Esophagus squamous epithelium (tissue), 5 donors: ENCODE results near the gene SLC43A2. TPM values are rescaled to one million over a fixed set of nuclear protein-coding genes. Genes with fewer than 3 reads are reported as not detected.

Experiments
- DNase-seq: peaks from one replicate; lab custom pipeline; 2025; lab: John Stamatoyannopoulos, UW
- H3K27ac ChIP-seq, 4 donors: fragments of 200-600 bp; sonication (generic); one replicate each; pipeline ENCODE4 v1.5.1; 2016 to 2019; ENCODE audit warnings: mild to moderate bottlenecking in 1 of 4
- H3K27me3 ChIP-seq, 4 donors: fragments of 200-600 bp; sonication (generic); 1 replicate in 3 of 4; 2 replicates in 1 of 4; pipeline versions ENCODE4 v1.5.1 to v1.6.0; 2017 to 2021; ENCODE audit warnings: antibody characterized with exemption in 1 of 4
- H3K36me3 ChIP-seq, 3 donors: fragments of 200-600 bp; sonication (generic); one replicate each; pipeline ENCODE4 v1.5.1; 2016 to 2019
- H3K4me1 ChIP-seq, 3 donors: fragments of 200-600 bp; sonication (generic); one replicate each; pipeline ENCODE4 v1.5.1; 2017 to 2019
- H3K4me3 ChIP-seq, 4 donors: fragments of 200-600 bp; sonication (generic); 1 replicate in 3 of 4; 2 replicates in 1 of 4; pipeline ENCODE4 v1.5.1; 2016 to 2019; ENCODE audit warnings: mild to moderate bottlenecking in 2 of 4, moderate library complexity in 1 of 4
- H3K9me3 ChIP-seq, 3 donors: fragments of 200-600 bp; sonication (generic); one replicate each; pipeline ENCODE4 v1.5.1; 2016 to 2019
- CTCF ChIP-seq, 6 experiments: fragments of 450-650 bp in 4 of 6; fragments of 200-600 bp in 2 of 6; sonication (generic) in 2 of 6; IDR thresholded peaks; one replicate each; pipeline ENCODE4 v1.5.1; 2016 to 2019; ENCODE audit warnings: antibody characterized with exemption in 6 of 6, mild to moderate bottlenecking in 4 of 6, moderate library complexity in 4 of 6
- POLR2A ChIP-seq, 4 donors: fragments of 450-650 bp; IDR thresholded peaks; one replicate each; pipeline ENCODE4 v1.6.1; 2017; ENCODE audit warnings: antibody characterized with exemption in 4 of 4, mild to moderate bottlenecking in 4 of 4, moderate library complexity in 3 of 4
- WGBS, 2 donors: methylation state at CpG; one replicate each; pipeline ENCODE4 v1.1.5; 2018; 5-methylcytosine and 5-hydroxymethylcytosine counted together
- intact Hi-C: fragments of 100-400 bp; cut with DNase I; formaldehyde crosslinking; loops from one replicate; pipeline ENCODE4 v1.15.0; 2022
- total RNA-seq, 4 donors: library from RNA; depleted of rRNA; stranded (reverse); fragments of >200 nt; gene quantifications; one replicate each; pipeline ENCODE4 v1.1.0, GENCODE V29; 2016
- donor health status: DM: yes; HTN: yes; CAD: no.

The SLC43A2 gene
- total RNA-seq, 4 donors from 2014 or later, result 2.5 to 12.4 (median 5.3) TPM

- no peaks in the 10 kb centered on the region for H3K27me3 ChIP-seq
- H3K36me3 ChIP-seq, result peaks cover 0 to 10% (median 0%) of the 10 kb centered on the region in 3 donors
- peaks cover 28 to 60% (median 53%) of the 10 kb centered on the region in 3 donors for H3K4me1 ChIP-seq
- peak overlapping the region; percentile 86 to 99 (median 98) for H3K27ac ChIP-seq
- no peak for TF ChIP-seq POLR2A (IDR thresholded peaks at IDR 0.05)
- peak in 4 of 6 experiments; percentile 6 to 43 (median 31) for TF ChIP-seq CTCF (IDR thresholded peaks at IDR 0.05)
- intact Hi-C loops, result no loop called here
- H3K4me3 ChIP-seq, result peak overlapping the region; percentile 76 to 99 (median 89)
- no peak for DNase-seq
- 7 to 9% methylated on average over 30 to 32 of the region's 47 CpGs for WGBS, 2 donors
- no peaks in the 10 kb centered on the region for H3K9me3 ChIP-seq
Observed at GRCh38 chr17:1561420-1562175, 67.0 kb downstream of the SLC43A2 start.

- WGBS, 2 donors, result 62 to 76% methylated on average over 7 of the region's 7 CpGs
- Histone ChIP-seq H3K27ac (peak overlapping the region; percentile 44 to 99 (median 92)), H3K36me3 (peaks cover 0 to 16% (median 0%) of the 10 kb centered on the region in 3 donors), H3K4me1 (peaks cover 32 to 67% (median 60%) of the 10 kb centered on the region in 3 donors), H3K4me3 (peak overlapping the region; percentile 76 to 99 (median 89)), H3K9me3 (no peaks in the 10 kb centered on the region), H3K27me3 (no peaks in the 10 kb centered on the region)
- DNase-seq, result no peak
- no peak for TF ChIP-seq POLR2A (IDR thresholded peaks at IDR 0.05)
- no peak for TF ChIP-seq CTCF (IDR thresholded peaks at IDR 0.05)
- intact Hi-C loops, result no loop called here
Observed at GRCh38 chr17:1560858-1561355, 67.7 kb downstream of the SLC43A2 start.

- 37 to 70% methylated on average over 10 to 13 of the region's 22 CpGs for WGBS, 2 donors
- Histone ChIP-seq H3K36me3 (peaks cover 0 to 16% (median 0%) of the 10 kb centered on the region in 3 donors), H3K4me3 (peak overlapping the region in 2 of 4 donors; percentile 98 to 99), H3K27me3 (no peaks in the 10 kb centered on the region), H3K27ac (peak overlapping the region; percentile 43 to 92 (median 65)), H3K4me1 (peaks cover 35 to 74% (median 66%) of the 10 kb centered on the region in 3 donors), H3K9me3 (no peaks in the 10 kb centered on the region)
- DNase-seq, result no peak
- no peak for TF ChIP-seq CTCF (IDR thresholded peaks at IDR 0.05)
- no peak for TF ChIP-seq POLR2A (IDR thresholded peaks at IDR 0.05)
- intact Hi-C loops, result no loop called here
Observed at GRCh38 chr17:1560101-1560857, 68.4 kb downstream of the SLC43A2 start.

GRCh38 chr17:1559047-1560043, 69.3 kb downstream of the SLC43A2 start:
- WGBS, 2 donors, result 57 to 59% methylated on average over 5 to 6 of the region's 10 CpGs
- peak overlapping the region in 3 of 4 donors; percentile 9 to 99 (median 98) for H3K4me3 ChIP-seq
- TF ChIP-seq POLR2A (IDR thresholded peaks at IDR 0.05), result no peak
- no peak for TF ChIP-seq CTCF (IDR thresholded peaks at IDR 0.05)
- intact Hi-C loops, result no loop called here
- peak overlapping the region; percentile 43 to 92 (median 65) for H3K27ac ChIP-seq
- no peak for DNase-seq
- H3K4me1 ChIP-seq, result peaks cover 41 to 83% (median 75%) of the 10 kb centered on the region in 3 donors
- peaks cover 0 to 16% (median 0%) of the 10 kb centered on the region in 3 donors for H3K36me3 ChIP-seq
- H3K27me3 ChIP-seq, result no peaks in the 10 kb centered on the region
- no peaks in the 10 kb centered on the region for H3K9me3 ChIP-seq
